SH-SY5Y (cell line): ENCODE measurements around the gene SNTN.

ENCODE experiments used
- GATA2 ChIP-seq: IDR thresholded peaks from 2 replicates; pipeline ENCODE4 v1.6.1; 2011; ENCODE audit warnings: mild to moderate bottlenecking, low read depth, low read length
- GATA3 ChIP-seq: IDR thresholded peaks from 2 replicates; pipeline ENCODE4 v1.6.1; 2011; ENCODE audit warnings: low read depth, mild to moderate bottlenecking, low read length, moderate library complexity

The SNTN gene

GRCh38 chr3:63652066-63652725 lies at the start of gene SNTN:
TSS of gene SNTN (plus strand) at chr3:63652675. CDS start at chr3:63652688, 13 bp downstream.
- TF ChIP-seq GATA3 (no peak), GATA2 (no peak)

DNA sequence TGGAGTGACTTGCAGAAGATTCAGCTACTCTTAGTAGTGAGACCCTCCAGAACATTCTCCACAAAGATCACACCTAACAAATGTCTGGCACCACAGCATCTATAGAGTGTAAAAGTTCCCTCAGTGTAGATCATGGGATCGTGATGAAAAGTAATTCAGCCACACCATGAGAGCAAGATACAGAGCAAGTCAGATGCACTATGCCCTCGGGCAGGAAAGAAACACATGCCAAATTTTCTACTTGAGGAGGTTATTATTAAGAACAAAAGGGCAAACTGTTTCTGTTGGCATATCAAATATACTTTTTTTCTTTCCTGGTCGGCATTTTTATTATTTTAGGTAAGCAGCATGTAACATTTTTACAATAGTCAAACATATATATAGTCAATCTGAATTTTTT lies 44.8 kb upstream of the SNTN start:
- no peak for TF ChIP-seq GATA2
- no peak for TF ChIP-seq GATA3

- TF ChIP-seq GATA3 (no peak), GATA2 (no peak)
These were observed 43.1 kb upstream of the SNTN start for GRCh38 chr3:63609408-63609807.

- TF ChIP-seq GATA3 (no peak), GATA2 (no peak)
These were observed 42.6 kb upstream of the SNTN start for GRCh38 chr3:63609834-63610233.

- TF ChIP-seq GATA3 = no peak
- TF ChIP-seq GATA2 = no peak
These were observed 41.1 kb upstream of the SNTN start for GRCh38 chr3:63611382-63611781.

DNA sequence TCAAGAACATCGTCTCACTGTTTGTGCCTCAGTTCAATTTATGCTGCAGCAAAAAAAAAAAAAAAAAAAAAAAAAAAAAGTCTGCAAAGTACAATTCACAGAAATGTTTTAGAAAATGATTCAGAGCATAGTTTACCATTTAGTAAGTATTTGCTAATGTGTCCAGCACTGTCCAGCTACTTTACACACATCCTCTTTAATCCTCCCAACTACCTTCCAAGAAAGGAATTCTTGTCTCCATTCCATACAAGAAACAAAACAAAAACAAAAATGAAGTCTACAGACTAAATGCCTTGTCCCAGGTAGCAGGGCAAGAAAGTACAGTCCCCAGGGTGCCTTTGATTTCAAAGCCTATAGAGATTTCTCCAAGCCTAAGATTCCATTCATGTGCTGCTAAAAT lies 38.9 kb upstream of the SNTN start:
- TF ChIP-seq GATA3 (no peak), GATA2 (no peak)

DNA sequence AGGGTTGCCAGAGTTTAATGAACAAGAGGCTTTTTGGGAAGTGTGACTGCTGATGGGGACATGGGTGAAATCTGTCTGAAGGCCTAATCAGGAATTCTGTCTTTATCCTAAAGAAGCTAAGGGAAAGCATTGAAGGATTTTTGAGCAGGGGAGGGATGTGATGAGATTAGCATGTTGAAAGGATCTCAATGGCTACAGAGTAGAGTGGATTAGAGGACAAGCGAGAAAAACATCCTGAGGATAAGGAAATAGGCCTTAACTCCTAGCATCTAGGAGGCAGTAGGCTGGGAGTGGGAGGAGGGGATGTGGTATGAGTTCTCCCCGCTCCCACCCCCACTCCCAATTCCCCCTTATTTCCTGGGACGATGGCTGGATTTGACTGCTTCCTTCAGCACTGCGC lies 35.1 kb upstream of the SNTN start:
- no peak for TF ChIP-seq GATA2
- no peak for TF ChIP-seq GATA3

- TF ChIP-seq GATA3 (no peak), GATA2 (no peak)
These were observed 27.4 kb upstream of the SNTN start for GRCh38 chr3:63624941-63625560.

- TF ChIP-seq GATA2 (no peak), GATA3 (no peak)
These were observed 20.8 kb upstream of the SNTN start for GRCh38 chr3:63631670-63632069.

GRCh38 chr3:63635186-63635585 lies 17.3 kb upstream of the SNTN start:
- TF ChIP-seq GATA3 (no peak), GATA2 (no peak)

DNA sequence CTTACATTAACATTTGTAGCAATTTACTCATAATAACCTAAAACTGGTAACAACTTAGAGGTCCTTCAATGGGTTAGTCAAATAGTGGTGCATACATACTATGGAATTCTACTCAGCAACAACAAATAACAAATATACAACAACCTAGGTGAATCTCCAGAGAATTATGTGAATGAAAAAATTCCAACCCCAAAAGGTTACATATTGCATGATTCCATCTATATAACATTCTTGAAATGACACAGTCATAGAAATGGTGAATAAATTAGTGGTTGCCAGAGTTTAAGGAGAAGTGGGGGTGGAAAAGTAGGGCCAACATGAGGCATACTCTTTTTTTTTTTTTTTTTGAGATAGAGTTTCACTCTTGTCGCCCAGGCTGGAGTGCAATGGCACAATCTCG lies 12.7 kb upstream of the SNTN start:
- TF ChIP-seq GATA2 (no peak), GATA3 (no peak)

DNA sequence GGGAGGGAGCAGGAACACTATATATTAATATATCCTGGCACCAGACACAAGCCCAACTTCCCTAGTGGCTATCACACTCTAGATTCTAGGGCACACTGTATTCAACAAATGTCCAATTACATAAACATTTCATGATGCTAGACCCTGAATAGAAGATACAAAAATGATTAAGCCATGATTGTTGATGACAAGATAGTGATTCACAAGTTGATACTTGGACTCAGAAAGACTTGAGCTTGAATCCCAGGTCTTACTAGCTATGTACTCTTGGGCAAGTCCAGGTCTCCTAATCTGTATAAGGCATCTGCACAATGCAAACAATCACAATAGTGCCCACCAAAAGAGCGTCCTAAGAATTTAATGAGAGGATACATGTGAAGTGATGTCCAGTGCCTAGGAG lies 10.0 kb upstream of the SNTN start:
- TF ChIP-seq GATA2 (no peak), GATA3 (no peak)

- TF ChIP-seq GATA2 = no peak
These were observed 8.2 kb upstream of the SNTN start for GRCh38 chr3:63644212-63644797.

- no peak for TF ChIP-seq GATA2
- TF ChIP-seq GATA3 = no peak
These were observed 1.7 kb downstream of the SNTN start for GRCh38 chr3:63654211-63654610.

GRCh38 chr3:63654931-63655330 lies 2.5 kb downstream of the SNTN start:
- TF ChIP-seq GATA2 (no peak), GATA3 (no peak)
